Common myeloid progenitor, CD34-positive (primary cell): ENCODE data around the gene CAMTA1.

Source experiments
- CTCF ChIA-PET: fragments of 350-600 bp; sonication (Branson Sonifier 250); formaldehyde crosslinking; loops from one replicate; lab custom pipeline; 2021; ENCODE audit warnings: antibody characterized with exemption; lab: Charles Lee
- POLR2A ChIA-PET: fragments of 350-600 bp; sonication (Branson Sonifier 250); formaldehyde crosslinking; loops from one replicate; lab custom pipeline; 2021; ENCODE audit warnings: antibody characterized with exemption; lab: Charles Lee
- DNase-seq, 3 donors: peaks; one replicate each; pipeline versions ENCODE4 v3.0.0 to v3.0.0-alpha.2; 2013
- H3K27ac ChIP-seq, 2 experiments: 1 replicate in 1 of 2; 2 replicates in 1 of 2; pipeline ENCODE4 v1.7.0; 2013; ENCODE audit warnings: inconsistent platforms in 2 of 2, low read length in 2 of 2, mild to moderate bottlenecking in 2 of 2, low read depth in 1 of 2, moderate library complexity in 1 of 2; ENCODE audit not compliant: severe bottlenecking in 2 of 2, insufficient read depth in 1 of 2, poor library complexity in 1 of 2
- H3K27me3 ChIP-seq, 5 experiments: replicated peaks in 2 of 5; 1 replicate in 3 of 5; 2 replicates in 2 of 5; pipeline versions ENCODE4 v1.6.1 to v1.7.0; 2013; ENCODE audit warnings: low read length in 4 of 5, mild to moderate bottlenecking in 2 of 5, moderate library complexity in 2 of 5, inconsistent platforms in 1 of 5; ENCODE audit not compliant: insufficient read depth in 5 of 5, control insufficient read depth in 4 of 5
- H3K36me3 ChIP-seq, 4 experiments: 1 replicate in 2 of 4; 2 replicates in 2 of 4; pipeline versions ENCODE4 v1.6.1 to v1.7.0; 2013; ENCODE audit warnings: low read length in 3 of 4, control low read depth in 1 of 4, mild to moderate bottlenecking in 1 of 4; ENCODE audit not compliant: control insufficient read depth in 4 of 4, insufficient read depth in 4 of 4
- H3K4me1 ChIP-seq, 4 experiments: 1 replicate in 3 of 4; 2 replicates in 1 of 4; pipeline versions ENCODE4 v1.6.1 to v1.7.1; 2013; ENCODE audit warnings: low read length in 3 of 4, mild to moderate bottlenecking in 3 of 4, control low read depth in 1 of 4, inconsistent platforms in 1 of 4, moderate library complexity in 1 of 4; ENCODE audit not compliant: control insufficient read depth in 4 of 4, insufficient read depth in 4 of 4; ENCODE audit errors: control extremely low read depth in 1 of 4
- H3K4me3 ChIP-seq, 7 experiments: 1 replicate in 4 of 7; 2 replicates in 3 of 7; pipeline versions ENCODE4 v1.5.1 to v1.7.0; 2013; ENCODE audit warnings: mild to moderate bottlenecking in 7 of 7, low read length in 6 of 7, moderate library complexity in 6 of 7, inconsistent platforms in 2 of 7, low read depth in 2 of 7, control low read depth in 1 of 7; ENCODE audit not compliant: insufficient read depth in 4 of 7, control insufficient read depth in 1 of 7; ENCODE audit errors: extremely low read depth in 1 of 7
- H3K9me3 ChIP-seq, 5 experiments: 1 replicate in 4 of 5; 2 replicates in 1 of 5; pipeline versions ENCODE4 v1.6.1 to v1.7.1; 2013; ENCODE audit warnings: low read length in 4 of 5, mild to moderate bottlenecking in 2 of 5, inconsistent platforms in 1 of 5, low read depth in 1 of 5, moderate library complexity in 1 of 5; ENCODE audit not compliant: control insufficient read depth in 4 of 5, insufficient read depth in 2 of 5; ENCODE audit errors: control extremely low read depth in 1 of 5
- WGBS: methylation state at CpG from one replicate; pipeline ENCODE4 v1.1.5; 2013; ENCODE audit not compliant: insufficient coverage; 5-methylcytosine and 5-hydroxymethylcytosine counted together

CAMTA1 gene

GRCh38 chr1:6796095-6796494, 10.8 kb downstream of the CAMTA1 start:
- ChIA-PET CTCF (interaction anchor here (0.9 to 2.0 kb wide), 6 partner anchors 9 to 411 kb away, joined by 3 to 16 read pairs (median 4); no protein-coding TSS in a partner anchor), POLR2A (no interaction called here)
- H3K27me3 ChIP-seq: no peaks in the 10 kb centered on the region
- H3K27ac ChIP-seq: no peak overlapping the region
- H3K36me3 ChIP-seq: peaks cover 0 to 4% (median 3%) of the 10 kb centered on the region in 4 experiments
- no peaks in the 10 kb centered on the region for H3K9me3 ChIP-seq
- no peak overlapping the region for H3K4me3 ChIP-seq
- 96% methylated on average over 7 of the region's 9 CpGs for WGBS
- DNase-seq: no peak
- peaks cover 2 to 14% (median 10%) of the 10 kb centered on the region in 4 experiments for H3K4me1 ChIP-seq

GRCh38 chr1:6799499-6799898, 14.2 kb downstream of the CAMTA1 start:
- DNase-seq: no peak
- CTCF ChIA-PET: interaction anchor here (1.6 to 1.9 kb wide), 2 partner anchors 89 to 91 kb away, joined by 4 to 8 read pairs; no protein-coding TSS in a partner anchor

GRCh38 chr1:6800745-6801144, 15.5 kb downstream of the CAMTA1 start:
- Histone ChIP-seq H3K27me3 (no peaks in the 10 kb centered on the region), H3K9me3 (no peaks in the 10 kb centered on the region), H3K27ac (peak overlapping the region; percentile 68 to 77), H3K4me3 (peak overlapping the region in 1 of 7 experiments; percentile 25), H3K36me3 (peaks cover 0 to 2% (median under 1%) of the 10 kb centered on the region in 4 experiments), H3K4me1 (peaks cover 4 to 36% (median 18%) of the 10 kb centered on the region in 4 experiments)
- CTCF ChIA-PET: interaction anchor here (1.6 kb wide), 1 partner anchor 9 kb away, joined by 5 read pairs; no protein-coding TSS in a partner anchor
- peak in 2 of 3 donors; percentile 46 to 53 for DNase-seq
- WGBS: no CpG with 5 or more reads among the region's 4 CpGs
- POLR2A ChIA-PET: interaction anchor here (0.8 kb wide), 1 partner anchor 20 kb away, joined by 3 read pairs; no protein-coding TSS in a partner anchor

More at GRCh38 chr1:6799499-6799898, 14.2 kb downstream of the CAMTA1 start:
- no peaks in the 10 kb centered on the region for H3K9me3 ChIP-seq
- peak overlapping the region in 1 of 2 experiments; percentile 14 for H3K27ac ChIP-seq
- H3K27me3 ChIP-seq: no peaks in the 10 kb centered on the region
- 100% methylated on average over 1 of the region's 4 CpGs for WGBS
- H3K4me1 ChIP-seq: peaks cover 4 to 29% (median 15%) of the 10 kb centered on the region in 4 experiments
- H3K4me3 ChIP-seq: no peak overlapping the region
- peaks cover 0 to 2% (median under 1%) of the 10 kb centered on the region in 4 experiments for H3K36me3 ChIP-seq
- POLR2A ChIA-PET: interaction anchor here (0.6 kb wide), 1 partner anchor 52 kb away, joined by 3 read pairs; no protein-coding TSS in a partner anchor

DNA sequence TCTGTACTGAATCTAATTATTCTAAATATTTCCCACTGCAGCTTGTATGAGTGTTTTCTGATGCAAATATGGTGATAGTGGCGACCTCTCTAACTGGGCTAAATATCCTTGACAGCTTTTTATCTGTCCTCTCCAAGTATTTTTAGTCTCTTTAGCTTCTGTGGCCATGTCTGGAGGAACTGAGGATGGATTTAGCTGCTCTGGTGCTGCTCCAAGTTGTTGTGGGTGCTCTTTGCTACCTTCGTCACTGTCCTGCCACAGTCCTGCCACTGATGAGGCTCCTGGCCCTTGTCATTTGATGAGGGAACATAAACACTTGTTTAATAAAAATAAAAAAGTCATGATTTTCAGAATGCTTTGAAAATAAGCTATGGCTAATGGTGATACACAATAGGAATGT, 15.9 kb downstream of the CAMTA1 start:
- H3K9me3 ChIP-seq: no peaks in the 10 kb centered on the region
- H3K36me3 ChIP-seq: peaks cover 0 to 2% (median under 1%) of the 10 kb centered on the region in 4 experiments
- H3K27me3 ChIP-seq: no peaks in the 10 kb centered on the region
- DNase-seq: no peak
- no CpG with 5 or more reads among the region's 2 CpGs for WGBS
- H3K27ac ChIP-seq: peak overlapping the region; percentile 68 to 77
- H3K4me1 ChIP-seq: peaks cover 7 to 40% (median 20%) of the 10 kb centered on the region in 4 experiments
- ChIA-PET CTCF (interaction anchor here (0.9 to 1.8 kb wide), 4 partner anchors 9 to 410 kb away, joined by 3 to 12 read pairs (median 5); no protein-coding TSS in a partner anchor), POLR2A (interaction anchor here (0.8 kb wide), 1 partner anchor 20 kb away, joined by 3 read pairs; no protein-coding TSS in a partner anchor)
- peak overlapping the region in 1 of 7 experiments; percentile 25 for H3K4me3 ChIP-seq

- no peak overlapping the region for H3K27ac ChIP-seq
- no peaks in the 10 kb centered on the region for H3K27me3 ChIP-seq
- H3K4me3 ChIP-seq: peak overlapping the region in 2 of 7 experiments; percentile 16 to 45
- H3K4me1 ChIP-seq: peaks cover 9 to 43% (median 21%) of the 10 kb centered on the region in 4 experiments
- POLR2A ChIA-PET: no interaction called here
- peak in 2 of 3 donors; percentile 57 to 72 for DNase-seq
- WGBS: 35% methylated on average over 3 of the region's 3 CpGs
- H3K9me3 ChIP-seq: no peaks in the 10 kb centered on the region
- H3K36me3 ChIP-seq: peaks cover 0 to 2% (median under 1%) of the 10 kb centered on the region in 4 experiments
- CTCF ChIA-PET: interaction anchor here (0.6 to 1.8 kb wide), 7 partner anchors 10 to 409 kb away, joined by 3 to 12 read pairs (median 4); no protein-coding TSS in a partner anchor
Observed at GRCh38 chr1:6801966-6802365, 16.7 kb downstream of the CAMTA1 start.

DNA sequence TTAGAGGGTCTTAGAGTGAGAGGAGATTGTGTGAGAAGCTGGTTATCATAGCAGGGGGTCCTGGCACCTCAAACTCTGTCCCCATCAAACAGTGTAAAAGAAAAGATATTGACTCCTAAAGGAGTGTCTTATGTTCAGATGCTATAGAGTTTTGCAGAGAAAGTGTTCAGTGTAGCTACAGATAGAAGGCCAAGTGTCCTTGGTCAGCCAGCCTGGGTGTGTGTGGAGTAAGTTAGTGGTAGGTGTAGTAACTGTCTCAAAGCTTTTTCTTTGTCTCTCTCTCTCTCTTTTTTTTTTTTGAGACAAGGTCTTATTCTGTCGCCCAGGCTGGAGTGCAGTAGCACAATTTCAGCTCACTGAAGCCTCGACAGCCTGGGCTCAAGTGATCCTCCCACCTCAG, 17.2 kb downstream of the CAMTA1 start:
- no peak for DNase-seq
- Histone ChIP-seq H3K9me3 (no peaks in the 10 kb centered on the region), H3K27ac (no peak overlapping the region), H3K27me3 (no peaks in the 10 kb centered on the region), H3K4me3 (no peak overlapping the region), H3K36me3 (peaks cover 0 to 2% (median 0%) of the 10 kb centered on the region in 4 experiments), H3K4me1 (peaks cover 9 to 43% (median 21%) of the 10 kb centered on the region in 4 experiments)
- WGBS: 100% methylated on average over 2 of the region's 2 CpGs
- ChIA-PET POLR2A (no interaction called here), CTCF (interaction anchor here (0.6 to 1.8 kb wide), 5 partner anchors 18 to 409 kb away, joined by 3 to 12 read pairs (median 4); no protein-coding TSS in a partner anchor)

DNA sequence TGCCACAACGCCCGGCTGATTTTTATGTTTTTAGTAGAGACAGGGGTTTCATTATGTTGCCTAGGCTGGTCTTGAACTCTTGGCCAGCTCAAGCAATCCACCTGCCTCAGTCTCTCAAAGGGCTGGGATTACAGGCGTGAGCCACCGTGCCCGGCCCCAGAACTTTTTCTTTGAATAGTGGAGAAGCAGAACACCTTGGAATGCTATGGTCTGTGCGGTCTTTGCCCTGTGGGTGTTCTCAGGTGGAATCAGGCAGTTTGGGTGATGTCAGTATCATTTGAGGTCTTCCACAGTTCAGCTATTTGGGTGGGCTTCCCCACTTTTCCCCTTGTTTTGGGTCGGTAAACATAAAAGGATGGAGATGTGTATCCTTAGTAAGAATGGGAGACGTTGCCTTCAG, 17.6 kb downstream of the CAMTA1 start:
- Histone ChIP-seq H3K27ac (no peak overlapping the region), H3K4me1 (peaks cover 9 to 43% (median 21%) of the 10 kb centered on the region in 4 experiments), H3K4me3 (no peak overlapping the region), H3K36me3 (peaks cover 0 to 2% (median 0%) of the 10 kb centered on the region in 4 experiments), H3K27me3 (no peaks in the 10 kb centered on the region), H3K9me3 (no peaks in the 10 kb centered on the region)
- ChIA-PET CTCF (interaction anchor here (0.9 to 1.8 kb wide), 5 partner anchors 33 to 408 kb away, joined by 3 to 12 read pairs (median 4); no protein-coding TSS in a partner anchor), POLR2A (no interaction called here)
- 98% methylated on average over 7 of the region's 8 CpGs for whole genome bisulfite sequencing
- no peak for DNase-seq
